Naive B cell (primary cell): ENCODE measurements around the gene LRFN5. TPM values are rescaled to one million over a fixed set of nuclear protein-coding genes. Genes with fewer than 3 reads are reported as not detected.

Experiments used
- ATAC-seq, 2 donors: fragments of 150-1000 bp; cut with Tn5 transposase; 2 replicates each; pipeline ENCODE4 v1.10.0; 2021; ENCODE audit warnings: low read depth in 2 of 2, mild to moderate bottlenecking in 2 of 2, moderate library complexity in 2 of 2
- DNase-seq: peaks from one replicate; pipeline ENCODE4 v3.0.0; 2022
- H3K27ac Mint-ChIP-seq, 6 donors: one replicate each; pipeline ENCODE4 v1.8.0; 2020 to 2022; ENCODE audit warnings: mild to moderate bottlenecking in 6 of 6, mixed read lengths in 6 of 6, moderate library complexity in 5 of 6, inconsistent platforms in 2 of 6
- H3K27me3 Mint-ChIP-seq, 3 donors: one replicate each; pipeline ENCODE4 v1.8.0; 2021 to 2022; ENCODE audit warnings: mixed read lengths in 3 of 3, mild to moderate bottlenecking in 1 of 3
- H3K36me3 Mint-ChIP-seq, 2 donors: one replicate each; pipeline ENCODE4 v1.8.0; 2020 to 2022; ENCODE audit warnings: mixed read lengths in 2 of 2, inconsistent platforms in 1 of 2, mild to moderate bottlenecking in 1 of 2
- H3K4me1 Mint-ChIP-seq, 3 donors: one replicate each; pipeline ENCODE4 v1.8.0; 2020 to 2022; ENCODE audit warnings: mixed read lengths in 3 of 3, inconsistent platforms in 1 of 3, mild to moderate bottlenecking in 1 of 3, moderate library complexity in 1 of 3
- H3K4me3 Mint-ChIP-seq, 8 donors: one replicate each; pipeline ENCODE4 v1.8.0; 2020 to 2022; ENCODE audit warnings: mild to moderate bottlenecking in 8 of 8, mixed read lengths in 8 of 8, moderate library complexity in 8 of 8, inconsistent platforms in 2 of 8
- H3K9me3 Mint-ChIP-seq, 7 donors: one replicate each; pipeline ENCODE4 v1.8.0; 2020 to 2022; ENCODE audit warnings: mixed read lengths in 7 of 7, mild to moderate bottlenecking in 5 of 7, inconsistent platforms in 2 of 7, moderate library complexity in 1 of 7
- polyA plus RNA-seq, 6 donors: library from polyadenylated mRNA; unstranded; fragments of 300-500 nt; fragmentation: Illumina TruSeq; gene quantifications; one replicate each; pipeline ENCODE4 v1.2.3, GENCODE V29; 2021; ENCODE audit warnings: low read depth in 6 of 6

LRFN5 gene
- polyA plus RNA-seq, 6 donors from 2014 or later, result not detected

DNA sequence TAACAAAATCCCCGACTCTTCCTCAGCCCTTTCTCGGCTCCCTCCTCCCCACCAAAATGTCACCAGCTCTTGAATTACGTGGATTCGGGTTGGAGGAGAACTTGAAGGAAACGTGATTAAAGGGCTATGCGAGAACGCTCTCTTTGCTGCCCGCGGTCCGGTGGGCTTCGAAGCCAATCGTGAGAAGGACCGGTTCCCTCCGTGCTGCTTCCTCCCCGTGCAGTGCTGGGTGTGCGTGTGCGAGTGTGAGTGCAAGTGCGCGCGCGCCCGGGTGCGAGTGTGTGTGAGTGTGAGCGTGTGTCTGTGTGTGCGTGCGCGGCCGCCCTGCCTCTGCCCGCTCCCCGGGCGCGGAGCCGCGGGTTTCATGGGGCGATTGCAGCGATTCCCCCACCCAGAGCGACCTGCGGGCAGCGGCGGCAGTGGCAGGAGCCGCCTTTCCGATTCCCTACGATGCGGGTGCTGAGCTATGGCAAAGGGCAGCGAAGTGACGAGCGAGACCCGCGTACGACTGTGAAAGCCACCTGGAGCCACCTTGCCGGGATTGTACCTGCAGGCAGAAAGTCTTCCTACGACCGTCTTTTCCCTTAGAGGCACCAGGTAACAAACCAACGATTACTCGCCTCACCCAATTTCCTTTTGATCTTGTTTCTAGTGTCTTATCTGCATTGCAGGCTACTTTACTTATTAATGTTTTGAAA is 1.4 kb downstream of the LRFN5 start:
- H3K9me3 Mint-ChIP-seq, result peaks cover 0 to 1% (median 0%) of the 10 kb centered on the region in 7 donors
- peak overlapping the region in 1 of 6 donors; percentile 63 for H3K27ac Mint-ChIP-seq
- DNase-seq (no peak), ATAC-seq (no peak)
- H3K27me3 Mint-ChIP-seq, result peaks cover 66 to 85% (median 78%) of the 10 kb centered on the region in 3 donors
- no peaks in the 10 kb centered on the region for H3K36me3 Mint-ChIP-seq
- H3K4me3 Mint-ChIP-seq, result peak overlapping the region in 5 of 8 donors; percentile 54 to 84 (median 80)
- H3K4me1 Mint-ChIP-seq, result peaks cover 14 to 53% (median 24%) of the 10 kb centered on the region in 3 donors

DNA sequence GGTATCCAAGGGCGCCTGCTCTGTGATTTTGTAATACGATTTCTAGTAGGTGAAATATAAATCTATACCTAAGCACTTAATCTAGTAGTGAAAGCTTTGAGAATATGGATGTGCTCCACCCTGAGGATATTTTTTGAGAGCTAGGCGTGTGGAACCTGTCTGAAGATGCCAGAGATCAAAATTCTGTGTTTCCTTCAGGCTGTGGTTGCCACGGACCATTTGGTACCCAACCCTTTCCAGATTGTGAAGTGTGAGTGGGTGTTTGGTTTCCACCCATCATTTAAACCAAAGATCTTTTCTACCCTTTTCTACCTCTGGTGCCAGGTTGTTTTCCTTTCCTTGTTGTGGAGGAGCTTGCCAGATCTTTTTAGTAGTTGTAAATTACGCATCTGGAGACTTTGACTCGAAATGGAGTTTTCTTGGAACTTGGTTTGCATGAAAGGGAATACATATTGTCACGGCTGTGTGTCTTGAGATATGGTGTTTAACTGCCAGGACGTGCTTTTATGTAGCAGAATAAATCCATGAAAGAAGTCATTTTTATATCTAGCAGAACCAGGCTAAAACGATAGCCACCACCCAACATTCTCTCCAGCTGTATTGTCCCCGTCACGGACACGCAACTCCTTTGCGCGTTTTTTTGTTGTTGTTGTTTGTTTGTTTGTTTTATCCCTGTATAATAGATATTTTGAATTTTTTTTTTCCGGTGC is 2.2 kb downstream of the LRFN5 start:
- Mint-ChIP-seq H3K27ac (no peak overlapping the region), H3K9me3 (peaks cover 0 to 1% (median 0%) of the 10 kb centered on the region in 7 donors), H3K4me3 (peak overlapping the region in 5 of 8 donors; percentile 4 to 83 (median 54)), H3K36me3 (no peaks in the 10 kb centered on the region), H3K27me3 (peaks cover 66 to 83% (median 78%) of the 10 kb centered on the region in 3 donors), H3K4me1 (peaks cover 14 to 53% (median 24%) of the 10 kb centered on the region in 3 donors)
- no peak for ATAC-seq
- no peak for DNase-seq

DNA sequence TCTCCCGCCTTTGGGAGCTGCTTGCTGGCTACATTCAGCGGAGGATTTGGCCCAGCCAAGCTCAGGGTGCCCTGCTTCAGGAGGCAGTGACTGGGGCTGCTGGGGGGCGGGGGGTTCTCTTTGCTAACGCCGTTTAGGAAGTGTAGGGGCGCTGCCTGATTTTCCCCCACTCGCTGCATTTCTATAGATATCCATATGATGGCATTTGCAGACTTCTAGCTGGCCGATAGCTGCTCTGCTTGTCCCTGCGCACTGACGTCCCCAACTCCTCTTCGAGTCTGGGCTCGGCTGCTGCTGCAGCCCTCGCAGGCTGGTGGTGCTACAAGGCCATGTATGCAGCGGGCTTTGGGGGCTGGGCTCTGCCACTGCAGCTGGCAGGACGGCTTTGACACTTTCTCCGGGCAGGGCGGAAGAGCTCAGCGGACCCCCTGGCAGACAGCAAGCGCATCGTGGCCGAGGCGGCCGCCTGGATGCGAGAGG is 3.1 kb downstream of the LRFN5 start:
- Mint-ChIP-seq H3K36me3 (no peaks in the 10 kb centered on the region), H3K4me1 (peaks cover 9 to 44% (median 24%) of the 10 kb centered on the region in 3 donors), H3K4me3 (peak overlapping the region in 5 of 8 donors; percentile 2 to 55 (median 38)), H3K27ac (no peak overlapping the region), H3K9me3 (peaks cover 0 to 1% (median 0%) of the 10 kb centered on the region in 7 donors), H3K27me3 (peaks cover 61 to 74% (median 68%) of the 10 kb centered on the region in 3 donors)
- ATAC-seq (peak in 1 of 2 donors; percentile 44), DNase-seq (no peak)

DNA sequence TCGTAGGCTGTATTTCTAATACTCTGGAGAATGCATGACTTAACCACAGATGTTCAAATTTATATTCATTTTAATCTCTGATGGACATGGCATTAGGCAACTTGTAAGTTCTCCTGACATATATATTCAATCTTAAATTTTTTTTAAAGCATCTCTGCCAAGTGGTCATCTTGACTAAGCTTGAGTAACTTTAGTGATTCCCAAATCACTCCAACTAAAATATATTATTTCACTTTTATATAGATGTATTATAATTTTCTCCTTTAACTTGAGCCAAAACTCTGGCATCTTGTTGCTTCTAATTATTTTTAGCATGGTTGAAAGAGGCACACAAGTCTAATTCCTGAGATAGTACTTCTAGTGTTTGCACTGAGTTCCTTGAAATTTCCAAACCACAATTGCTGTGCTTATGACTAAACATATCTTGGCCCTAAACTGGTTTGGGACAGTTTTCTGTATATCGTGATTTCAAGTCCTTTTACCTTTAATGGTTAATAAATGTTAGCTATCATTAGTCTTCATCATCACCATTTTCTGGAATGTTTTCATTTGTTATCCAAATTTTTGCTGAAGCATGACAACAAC is 8.4 kb downstream of the LRFN5 start:
- Mint-ChIP-seq H3K27ac (no peak overlapping the region), H3K36me3 (no peaks in the 10 kb centered on the region), H3K9me3 (peaks cover 0 to 1% (median 0%) of the 10 kb centered on the region in 7 donors), H3K4me3 (no peak overlapping the region), H3K4me1 (peaks cover 0 to 1% (median 0%) of the 10 kb centered on the region in 3 donors), H3K27me3 (peaks cover 18 to 22% (median 20%) of the 10 kb centered on the region in 3 donors)
- DNase-seq (no peak), ATAC-seq (no peak)

DNA sequence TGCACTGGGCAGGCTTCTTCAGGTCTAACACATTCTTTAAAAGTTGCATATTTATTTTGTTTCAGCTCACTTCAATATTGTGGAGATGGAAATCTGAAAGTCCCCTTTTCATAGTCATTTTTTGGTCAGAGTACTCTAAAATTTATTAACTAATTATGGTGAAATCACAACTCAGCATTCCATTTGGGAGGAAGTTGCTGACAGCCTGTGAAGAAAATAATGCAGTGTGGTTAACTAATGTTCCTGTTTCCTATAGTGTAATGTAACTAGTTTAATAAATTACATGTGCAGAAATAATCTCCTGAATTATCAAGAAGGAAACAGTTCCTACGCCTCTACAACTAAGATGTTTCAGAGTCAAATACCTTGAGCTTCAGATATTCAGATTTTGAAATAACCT is 17.1 kb downstream of the LRFN5 start:
- Mint-ChIP-seq H3K4me3 (no peak overlapping the region), H3K27me3 (peaks cover 0 to 3% (median 0%) of the 10 kb centered on the region in 3 donors), H3K9me3 (peaks cover 0 to 1% (median 0%) of the 10 kb centered on the region in 7 donors), H3K4me1 (no peaks in the 10 kb centered on the region), H3K36me3 (no peaks in the 10 kb centered on the region), H3K27ac (no peak overlapping the region)
- DNase-seq, result no peak
- no peak for ATAC-seq

DNA sequence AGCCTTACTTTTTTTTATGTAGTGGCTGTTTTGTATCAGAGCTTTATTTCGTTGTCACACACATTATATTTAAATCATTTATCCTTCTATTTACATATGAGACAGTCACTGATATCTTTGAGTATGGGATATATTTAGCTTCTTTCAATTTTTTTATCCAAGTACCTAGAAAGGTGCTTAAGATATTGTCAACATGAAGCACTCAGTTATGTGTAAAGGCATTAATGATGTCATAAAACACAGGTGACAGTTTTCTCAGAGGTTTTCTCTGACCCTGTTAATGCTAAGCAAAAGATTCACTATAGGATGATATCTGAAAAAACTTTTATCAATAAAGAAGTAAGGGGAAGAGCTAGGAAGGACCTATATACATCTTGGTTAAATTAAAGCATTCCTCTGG is 23.2 kb downstream of the LRFN5 start:
- no peaks in the 10 kb centered on the region for H3K36me3 Mint-ChIP-seq
- no peaks in the 10 kb centered on the region for H3K9me3 Mint-ChIP-seq

DNA sequence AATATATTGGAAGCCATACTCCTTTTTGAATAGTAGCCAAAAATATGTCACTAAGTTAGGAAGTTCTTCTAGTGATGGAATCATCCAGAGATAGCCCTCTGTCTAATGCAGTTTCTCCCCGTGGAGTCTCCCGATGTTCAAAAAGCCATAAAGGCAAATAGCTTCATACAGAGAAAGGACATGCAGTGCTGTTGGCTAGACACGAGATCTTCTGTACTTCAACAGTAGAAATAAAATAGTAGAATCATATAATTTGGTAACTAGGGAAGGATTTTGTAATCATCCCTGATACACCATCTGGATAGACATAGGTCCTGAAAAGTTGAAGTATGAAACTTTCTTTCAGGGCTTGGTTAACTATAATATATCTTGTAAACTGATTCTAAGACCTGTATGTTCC is 27.6 kb downstream of the LRFN5 start:
- no peak overlapping the region for H3K27ac Mint-ChIP-seq
- H3K4me3 Mint-ChIP-seq, result no peak overlapping the region
- no peaks in the 10 kb centered on the region for H3K36me3 Mint-ChIP-seq
- no peak for ATAC-seq
- no peaks in the 10 kb centered on the region for H3K4me1 Mint-ChIP-seq
- no peak for DNase-seq
- H3K9me3 Mint-ChIP-seq, result no peaks in the 10 kb centered on the region
- no peaks in the 10 kb centered on the region for H3K27me3 Mint-ChIP-seq

More for the DNA sequence above, 23.2 kb downstream of the LRFN5 start:
- no peak for DNase-seq
- Mint-ChIP-seq H3K4me3 (no peak overlapping the region), H3K4me1 (no peaks in the 10 kb centered on the region), H3K27ac (no peak overlapping the region), H3K27me3 (no peaks in the 10 kb centered on the region)
- ATAC-seq, result no peak

DNA sequence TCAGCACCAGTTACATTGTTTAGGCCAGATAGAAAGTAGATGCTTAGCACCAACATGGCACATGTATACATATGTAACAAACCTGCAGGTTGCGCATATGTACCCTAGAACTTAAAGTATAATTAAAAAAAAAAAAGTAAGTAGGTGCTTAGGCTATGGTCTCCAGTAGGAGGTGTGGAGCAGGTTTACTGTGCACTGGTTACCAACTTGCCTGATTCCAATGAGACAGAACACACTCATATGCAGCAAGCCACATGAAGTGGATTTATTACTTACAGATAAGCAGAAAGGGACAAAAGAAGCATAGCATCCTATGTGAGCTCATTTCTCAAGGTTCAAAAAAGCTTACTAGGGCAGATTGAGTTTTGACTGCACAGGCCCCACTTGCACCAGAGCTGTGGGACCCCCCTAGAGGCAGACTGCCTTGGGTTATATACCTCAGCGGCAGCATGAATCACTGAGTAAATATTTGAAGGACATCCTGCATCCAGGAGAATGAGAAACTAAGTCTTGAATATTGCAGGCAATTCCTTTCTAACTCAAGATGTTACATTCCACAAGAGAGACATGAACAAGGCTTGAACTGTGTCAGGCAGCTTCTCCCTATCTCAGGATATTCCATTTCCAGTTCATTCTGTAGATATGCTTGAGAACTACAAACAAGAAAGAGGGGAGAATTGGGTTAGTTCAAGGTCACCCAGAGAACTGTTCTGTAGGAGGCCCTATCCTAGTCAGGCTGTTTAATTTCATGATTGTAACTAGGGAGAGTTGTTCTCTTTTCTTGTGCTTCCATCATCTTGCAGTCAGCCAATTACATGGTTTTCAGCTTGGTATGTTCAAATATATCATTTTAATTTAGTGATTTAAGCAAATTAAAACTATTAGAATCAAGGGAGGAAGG is 30.1 kb downstream of the LRFN5 start:
- ATAC-seq (no peak), DNase-seq (no peak)
- Mint-ChIP-seq H3K4me3 (no peak overlapping the region), H3K27me3 (no peaks in the 10 kb centered on the region), H3K27ac (no peak overlapping the region), H3K36me3 (no peaks in the 10 kb centered on the region), H3K4me1 (no peaks in the 10 kb centered on the region), H3K9me3 (no peaks in the 10 kb centered on the region)

DNA sequence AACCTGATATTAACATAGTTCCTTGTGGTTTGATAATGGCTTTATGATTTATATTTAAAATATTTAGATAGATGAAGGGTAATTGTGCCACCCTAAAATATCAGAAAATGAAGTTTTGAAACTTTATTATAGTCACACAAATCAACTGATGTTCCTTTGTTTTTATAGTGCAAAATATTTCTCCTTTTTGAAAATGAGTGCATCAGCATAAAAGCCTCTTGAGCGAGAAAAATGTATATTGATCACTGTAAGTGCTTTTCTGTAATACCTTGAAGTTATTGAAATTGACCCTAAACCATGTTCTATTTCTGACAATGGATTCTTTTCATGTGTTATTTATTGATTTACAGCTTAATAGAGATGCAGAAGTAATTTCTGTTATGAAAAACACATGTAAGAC is 35.0 kb downstream of the LRFN5 start:
- Mint-ChIP-seq H3K27me3 (no peaks in the 10 kb centered on the region), H3K9me3 (peaks cover 0 to 4% (median 0%) of the 10 kb centered on the region in 7 donors), H3K27ac (no peak overlapping the region), H3K4me1 (no peaks in the 10 kb centered on the region), H3K36me3 (no peaks in the 10 kb centered on the region), H3K4me3 (no peak overlapping the region)
- ATAC-seq, result no peak
- no peak for DNase-seq

DNA sequence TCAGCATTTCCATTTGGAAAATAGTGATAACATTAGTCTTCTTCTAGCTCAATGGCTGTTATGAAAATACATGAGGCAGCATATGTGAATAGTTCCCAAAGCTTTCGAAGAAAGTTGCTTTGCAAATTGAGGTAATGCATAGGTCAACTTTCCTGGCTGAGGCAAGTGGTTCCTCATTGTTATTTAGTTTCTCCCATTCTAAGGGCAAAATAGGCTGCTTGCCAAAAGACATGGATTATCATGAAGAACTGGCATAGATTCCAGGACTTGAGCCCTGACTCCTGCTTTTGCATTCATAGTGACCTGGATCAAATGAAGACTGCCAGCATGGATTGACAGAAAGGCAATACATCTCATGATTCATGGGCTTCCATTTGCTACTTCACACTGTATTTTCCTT is 35.7 kb downstream of the LRFN5 start:
- H3K27me3 Mint-ChIP-seq, result no peaks in the 10 kb centered on the region
- H3K36me3 Mint-ChIP-seq, result no peaks in the 10 kb centered on the region
- H3K4me1 Mint-ChIP-seq, result no peaks in the 10 kb centered on the region
- no peak overlapping the region for H3K27ac Mint-ChIP-seq
- DNase-seq (no peak), ATAC-seq (no peak)
- H3K4me3 Mint-ChIP-seq, result no peak overlapping the region
- peaks cover 0 to 4% (median 0%) of the 10 kb centered on the region in 7 donors for H3K9me3 Mint-ChIP-seq

DNA sequence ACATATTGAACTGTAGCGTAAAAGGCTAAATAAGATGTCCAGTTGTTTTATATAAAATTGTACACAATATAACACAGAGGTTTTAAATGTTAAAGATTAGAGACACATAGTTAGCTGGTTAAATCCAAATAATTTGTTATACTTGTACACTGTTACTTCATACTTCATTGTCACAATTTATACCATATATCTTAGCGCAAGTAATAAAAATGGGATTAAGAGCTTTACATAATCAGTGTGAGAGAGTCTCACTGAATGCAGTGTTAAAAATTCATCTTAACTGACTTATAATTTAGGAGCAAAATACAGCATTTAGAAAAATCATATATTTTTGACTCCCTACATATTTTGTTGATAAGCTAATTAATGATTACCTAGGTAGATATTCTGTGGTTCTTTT is 36.1 kb downstream of the LRFN5 start:
- no peaks in the 10 kb centered on the region for H3K27me3 Mint-ChIP-seq
- no peak for ATAC-seq
- no peaks in the 10 kb centered on the region for H3K36me3 Mint-ChIP-seq
- H3K9me3 Mint-ChIP-seq, result peaks cover 0 to 4% (median 0%) of the 10 kb centered on the region in 7 donors
- no peak overlapping the region for H3K27ac Mint-ChIP-seq
- DNase-seq, result no peak
- H3K4me1 Mint-ChIP-seq, result no peaks in the 10 kb centered on the region
- no peak overlapping the region for H3K4me3 Mint-ChIP-seq

DNA sequence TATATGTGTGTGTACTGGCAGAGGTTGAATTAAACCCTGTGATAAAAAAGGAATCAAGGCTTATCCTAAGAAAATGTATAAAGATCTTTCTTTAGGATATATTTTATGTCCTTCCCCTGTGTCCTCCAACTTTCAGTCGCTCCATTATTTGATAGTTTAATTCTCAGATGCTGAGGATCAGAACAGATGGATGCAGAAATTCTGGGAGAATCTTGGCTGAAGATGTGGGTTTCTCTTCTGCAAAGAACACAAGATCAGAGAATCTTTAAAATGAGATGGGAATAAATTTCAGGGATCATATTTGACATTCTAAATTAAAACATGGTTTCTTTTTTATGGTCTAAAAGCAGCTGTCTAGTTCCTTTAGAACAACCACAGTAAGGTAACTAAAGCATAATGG is 37.9 kb downstream of the LRFN5 start:
- Mint-ChIP-seq H3K4me1 (no peaks in the 10 kb centered on the region), H3K4me3 (no peak overlapping the region), H3K27me3 (no peaks in the 10 kb centered on the region), H3K9me3 (peaks cover 0 to 4% (median 0%) of the 10 kb centered on the region in 7 donors), H3K27ac (no peak overlapping the region), H3K36me3 (no peaks in the 10 kb centered on the region)
- ATAC-seq, result no peak
- no peak for DNase-seq

DNA sequence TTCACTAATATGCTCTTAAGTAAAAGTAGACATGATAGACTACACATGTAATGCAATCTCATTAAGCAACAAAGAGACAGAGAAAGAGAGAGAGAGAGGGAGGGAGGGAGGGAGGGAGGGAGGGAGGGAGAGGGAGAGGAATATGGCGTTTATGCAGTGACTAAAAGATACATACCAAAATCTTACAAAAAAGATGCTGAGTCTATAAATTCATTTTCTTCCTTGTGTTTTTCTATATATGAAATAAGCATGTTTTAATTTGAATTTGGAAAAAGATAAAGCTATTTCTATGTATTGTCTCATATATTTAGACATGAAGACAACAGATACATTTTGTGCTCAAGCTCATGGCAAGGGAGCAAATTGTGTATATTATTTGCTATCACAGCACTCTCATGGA is 44.1 kb downstream of the LRFN5 start:
- Mint-ChIP-seq H3K4me3 (no peak overlapping the region), H3K27me3 (no peaks in the 10 kb centered on the region)

More for the DNA sequence above, 44.1 kb downstream of the LRFN5 start:
- DNase-seq (no peak), ATAC-seq (no peak)
- no peaks in the 10 kb centered on the region for H3K36me3 Mint-ChIP-seq
- peaks cover 0 to 1% (median 0%) of the 10 kb centered on the region in 7 donors for H3K9me3 Mint-ChIP-seq
- H3K4me1 Mint-ChIP-seq, result no peaks in the 10 kb centered on the region
- H3K27ac Mint-ChIP-seq, result no peak overlapping the region
